GM19324 (cell line): ENCODE data around the gene PTPRT.

Experiments used
- ATAC-seq: cut with Tn5 transposase; IDR thresholded peaks from one replicate; pipeline ENCODE4 v1.9.1; 2021; ENCODE audit warnings: mild to moderate bottlenecking, moderate library complexity; ENCODE audit not compliant: unreplicated experiment, low FRiP score

The PTPRT gene

GRCh38 chr20:42510686-42511085 lies 679.0 kb downstream of the PTPRT start:
- no peak for ATAC-seq

- no peak for ATAC-seq
Observed at GRCh38 chr20:42507874-42508273, 681.8 kb downstream of the PTPRT start.

- ATAC-seq = no peak
Observed at GRCh38 chr20:42506397-42506796, 683.3 kb downstream of the PTPRT start.

GRCh38 chr20:42502591-42502990 lies 687.1 kb downstream of the PTPRT start:
- ATAC-seq = no peak

- ATAC-seq = no peak
Observed at GRCh38 chr20:42496595-42496994, 693.1 kb downstream of the PTPRT start.

GRCh38 chr20:42494290-42494689 lies 695.4 kb downstream of the PTPRT start:
- no peak for ATAC-seq

GRCh38 chr20:42493001-42493400 lies 696.7 kb downstream of the PTPRT start:
- no peak for ATAC-seq

GRCh38 chr20:42492290-42492689 lies 697.4 kb downstream of the PTPRT start:
- ATAC-seq = no peak

GRCh38 chr20:42485556-42485955 lies 704.1 kb downstream of the PTPRT start:
- no peak for ATAC-seq

- no peak for ATAC-seq
Observed at GRCh38 chr20:42484790-42485375, 704.8 kb downstream of the PTPRT start.

- no peak for ATAC-seq
Observed at GRCh38 chr20:42484335-42484734, 705.4 kb downstream of the PTPRT start.

- no peak for ATAC-seq
Observed at GRCh38 chr20:42483730-42484303, 705.9 kb downstream of the PTPRT start.

GRCh38 chr20:42482808-42483207 lies 706.9 kb downstream of the PTPRT start:
- ATAC-seq = no peak

- ATAC-seq = no peak
Observed at GRCh38 chr20:42475773-42476172, 713.9 kb downstream of the PTPRT start.

- no peak for ATAC-seq
Observed at GRCh38 chr20:42474646-42475045, 715.1 kb downstream of the PTPRT start.

- no peak for ATAC-seq
Observed at GRCh38 chr20:42472198-42472597, 717.5 kb downstream of the PTPRT start.

GRCh38 chr20:42461965-42462593 lies 727.6 kb downstream of the PTPRT start:
- ATAC-seq = no peak

GRCh38 chr20:42461291-42461690 lies 728.4 kb downstream of the PTPRT start:
- ATAC-seq = no peak

- no peak for ATAC-seq
Observed at GRCh38 chr20:42447270-42447669, 742.4 kb downstream of the PTPRT start.

GRCh38 chr20:42444799-42445198 lies 744.9 kb downstream of the PTPRT start:
- ATAC-seq = no peak

- no peak for ATAC-seq
Observed at GRCh38 chr20:42443200-42443599, 746.5 kb downstream of the PTPRT start.

- ATAC-seq = no peak
Observed at GRCh38 chr20:42442716-42443115, 747.0 kb downstream of the PTPRT start.
